GM12878 (cell line): ENCODE results near the gene SSC4D.

ENCODE experiments used
- BHLHE40 ChIP-seq, 2 experiments: fragments of 450-650 bp in 1 of 2; IDR thresholded peaks; 2 replicates each; pipeline ENCODE4 v1.6.1; 2011 to 2017; ENCODE audit warnings: low read depth in 2 of 2, borderline replicate concordance in 1 of 2, improper control_type of control experiment in 1 of 2, low read length in 1 of 2, mild to moderate bottlenecking in 1 of 2
- CHD2 ChIP-seq: IDR thresholded peaks from 2 replicates; pipeline ENCODE4 v1.6.1; 2011; ENCODE audit warnings: low read depth, low read length, improper control_type of control experiment, borderline replicate concordance
- CREM ChIP-seq: IDR thresholded peaks from 2 replicates; pipeline ENCODE4 v1.6.1; 2014; ENCODE audit warnings: antibody characterized with exemption, low read depth
- DPF2 ChIP-seq: fragments of 450-650 bp; IDR thresholded peaks from 2 replicates; pipeline ENCODE4 v1.6.1; 2017; ENCODE audit warnings: mild to moderate bottlenecking
- HDAC6 ChIP-seq: fragments of 200-600 bp; sonication (generic); IDR thresholded peaks from one replicate; pipeline ENCODE4 v1.8.0; 2017; ENCODE audit warnings: antibody characterized with exemption; ENCODE audit not compliant: unreplicated experiment
- POLR2A ChIP-seq: IDR thresholded peaks from 2 replicates; pipeline ENCODE4 v1.6.1; 2011; ENCODE audit warnings: low read depth, mild to moderate bottlenecking, low read length
- STAT3 ChIP-seq: IDR thresholded peaks from 2 replicates; pipeline ENCODE4 v1.6.1; 2011; ENCODE audit warnings: low read depth, low read length, improper control_type of control experiment
- YBX1 ChIP-seq: fragments of 450-650 bp; IDR thresholded peaks from 2 replicates; pipeline ENCODE4 v1.6.1; 2016; ENCODE audit warnings: antibody characterized with exemption
- ZNF274 ChIP-seq: IDR thresholded peaks from one replicate; pipeline ENCODE4 v1.8.0; 2011; ENCODE audit not compliant: insufficient read length, insufficient read depth
- ZNF384 ChIP-seq: IDR thresholded peaks from 2 replicates; pipeline ENCODE4 v1.6.1; 2012; ENCODE audit warnings: low read depth, mild to moderate bottlenecking, low read length, improper control_type of control experiment, borderline replicate concordance
- TF ChIP-seq, protein P1 (sequence below), 3 experiments: IDR thresholded peaks in 2 of 3; conservative IDR thresholded peaks in 1 of 3; 2 replicates each; pipeline ENCODE4 v1.5.1; 2011; ENCODE audit warnings: low read depth in 3 of 3, low read length in 3 of 3, mild to moderate bottlenecking in 3 of 3, control low read depth in 2 of 3, moderate library complexity in 2 of 3, inconsistent platforms in 1 of 3, mixed read lengths in 1 of 3; ENCODE audit not compliant: control insufficient read depth in 2 of 3, insufficient read depth in 1 of 3; ENCODE audit errors: extremely low read depth in 1 of 3
- TF ChIP-seq, protein P2 (sequence below): IDR thresholded peaks from 2 replicates; pipeline ENCODE4 v1.6.1; 2012; ENCODE audit warnings: mild to moderate bottlenecking, low read depth, low read length
- TF ChIP-seq, protein P3 (sequence below): IDR thresholded peaks from 2 replicates; pipeline ENCODE4 v1.6.1; 2012; ENCODE audit warnings: low read depth, low read length, improper control_type of control experiment

DNA sequence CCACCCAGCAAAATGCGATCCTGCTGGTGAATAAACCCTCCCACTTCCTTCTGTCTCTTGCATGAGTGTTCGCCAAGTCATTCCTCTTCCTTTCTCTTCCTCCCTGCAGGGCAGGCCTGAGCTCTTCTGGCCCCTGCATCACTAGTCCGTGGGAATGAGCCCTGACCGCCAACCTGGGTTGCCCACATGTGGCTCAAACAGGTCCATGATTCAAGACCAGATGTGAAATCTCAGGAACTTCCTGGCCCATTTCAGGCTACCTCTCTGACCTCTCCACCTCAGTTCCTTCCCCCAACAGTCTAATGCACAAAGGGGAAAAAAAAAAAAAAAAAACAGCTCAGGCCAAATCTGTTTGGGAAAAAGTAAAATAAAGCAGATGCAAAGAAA is 45.3 kb downstream of the SSC4D start:
- TF ChIP-seq, protein P1, sequence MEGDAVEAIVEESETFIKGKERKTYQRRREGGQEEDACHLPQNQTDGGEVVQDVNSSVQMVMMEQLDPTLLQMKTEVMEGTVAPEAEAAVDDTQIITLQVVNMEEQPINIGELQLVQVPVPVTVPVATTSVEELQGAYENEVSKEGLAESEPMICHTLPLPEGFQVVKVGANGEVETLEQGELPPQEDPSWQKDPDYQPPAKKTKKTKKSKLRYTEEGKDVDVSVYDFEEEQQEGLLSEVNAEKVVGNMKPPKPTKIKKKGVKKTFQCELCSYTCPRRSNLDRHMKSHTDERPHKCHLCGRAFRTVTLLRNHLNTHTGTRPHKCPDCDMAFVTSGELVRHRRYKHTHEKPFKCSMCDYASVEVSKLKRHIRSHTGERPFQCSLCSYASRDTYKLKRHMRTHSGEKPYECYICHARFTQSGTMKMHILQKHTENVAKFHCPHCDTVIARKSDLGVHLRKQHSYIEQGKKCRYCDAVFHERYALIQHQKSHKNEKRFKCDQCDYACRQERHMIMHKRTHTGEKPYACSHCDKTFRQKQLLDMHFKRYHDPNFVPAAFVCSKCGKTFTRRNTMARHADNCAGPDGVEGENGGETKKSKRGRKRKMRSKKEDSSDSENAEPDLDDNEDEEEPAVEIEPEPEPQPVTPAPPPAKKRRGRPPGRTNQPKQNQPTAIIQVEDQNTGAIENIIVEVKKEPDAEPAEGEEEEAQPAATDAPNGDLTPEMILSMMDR (IDR thresholded peaks at IDR 0.05 in 2 of 3, conservative IDR thresholded peaks at IDR 0.05 in 1 of 3; ENCODE audit: control insufficient read depth in 2 of 3, extremely low read depth in 1 of 3, insufficient read depth in 1 of 3, low read depth in 3 of 3, low read length in 3 of 3): no peak
- TF ChIP-seq BHLHE40 (IDR thresholded peaks at IDR 0.05; ENCODE audit: borderline replicate concordance in 1 of 2, low read depth in 2 of 2, low read length in 1 of 2) (no peak), CHD2 (no peak), POLR2A (no peak), ZNF274 (no peak), CREM (no peak), ZNF384 (no peak), HDAC6 (no peak), STAT3 (no peak), YBX1 (no peak), DPF2 (no peak)
- TF ChIP-seq, protein P2, sequence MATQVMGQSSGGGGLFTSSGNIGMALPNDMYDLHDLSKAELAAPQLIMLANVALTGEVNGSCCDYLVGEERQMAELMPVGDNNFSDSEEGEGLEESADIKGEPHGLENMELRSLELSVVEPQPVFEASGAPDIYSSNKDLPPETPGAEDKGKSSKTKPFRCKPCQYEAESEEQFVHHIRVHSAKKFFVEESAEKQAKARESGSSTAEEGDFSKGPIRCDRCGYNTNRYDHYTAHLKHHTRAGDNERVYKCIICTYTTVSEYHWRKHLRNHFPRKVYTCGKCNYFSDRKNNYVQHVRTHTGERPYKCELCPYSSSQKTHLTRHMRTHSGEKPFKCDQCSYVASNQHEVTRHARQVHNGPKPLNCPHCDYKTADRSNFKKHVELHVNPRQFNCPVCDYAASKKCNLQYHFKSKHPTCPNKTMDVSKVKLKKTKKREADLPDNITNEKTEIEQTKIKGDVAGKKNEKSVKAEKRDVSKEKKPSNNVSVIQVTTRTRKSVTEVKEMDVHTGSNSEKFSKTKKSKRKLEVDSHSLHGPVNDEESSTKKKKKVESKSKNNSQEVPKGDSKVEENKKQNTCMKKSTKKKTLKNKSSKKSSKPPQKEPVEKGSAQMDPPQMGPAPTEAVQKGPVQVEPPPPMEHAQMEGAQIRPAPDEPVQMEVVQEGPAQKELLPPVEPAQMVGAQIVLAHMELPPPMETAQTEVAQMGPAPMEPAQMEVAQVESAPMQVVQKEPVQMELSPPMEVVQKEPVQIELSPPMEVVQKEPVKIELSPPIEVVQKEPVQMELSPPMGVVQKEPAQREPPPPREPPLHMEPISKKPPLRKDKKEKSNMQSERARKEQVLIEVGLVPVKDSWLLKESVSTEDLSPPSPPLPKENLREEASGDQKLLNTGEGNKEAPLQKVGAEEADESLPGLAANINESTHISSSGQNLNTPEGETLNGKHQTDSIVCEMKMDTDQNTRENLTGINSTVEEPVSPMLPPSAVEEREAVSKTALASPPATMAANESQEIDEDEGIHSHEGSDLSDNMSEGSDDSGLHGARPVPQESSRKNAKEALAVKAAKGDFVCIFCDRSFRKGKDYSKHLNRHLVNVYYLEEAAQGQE: no peak
- TF ChIP-seq, protein P3, sequence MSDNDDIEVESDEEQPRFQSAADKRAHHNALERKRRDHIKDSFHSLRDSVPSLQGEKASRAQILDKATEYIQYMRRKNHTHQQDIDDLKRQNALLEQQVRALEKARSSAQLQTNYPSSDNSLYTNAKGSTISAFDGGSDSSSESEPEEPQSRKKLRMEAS: no peak
